ENCODE data around the gene ZFP69. TPM values are rescaled to one million over a fixed set of nuclear protein-coding genes. Genes with fewer than 3 reads are reported as not detected.

ZFP69 gene
- total and polyA plus RNA-seq, 2 donors (not counting 3 experiments of a cell fraction or from before 2014, with no cell fraction given), result 0.98 to 2.4 TPM

GRCh38 chr1:40507973-40508372 is 30.9 kb downstream of the ZFP69 start:
- H3K4me2 ChIP-seq (ENCODE audit: insufficient read depth, low read length), result peak overlapping the region; percentile 80
- FAIRE-seq (no peak), DNase-seq (ENCODE audit: low read depth, low spot score) (no peak)
- peaks cover 9% of the 10 kb centered on the region for H3K4me1 ChIP-seq (ENCODE audit: control insufficient read depth, extremely low read depth, insufficient read depth, low read length)
- H3K79me2 ChIP-seq (ENCODE audit: control insufficient read depth, insufficient read depth, low read length), result peaks cover 3% of the 10 kb centered on the region
- BruUV-seq (replicated peaks), result no TSS peak
- no peaks in the 10 kb centered on the region for H3K27me3 ChIP-seq (ENCODE audit: control insufficient read depth in 2 of 2, insufficient read depth in 2 of 2, low read length in 2 of 2)
- intact Hi-C loops (cut with micrococcal nuclease) (loop anchor here (2.0 kb wide), 2 partner anchors 29 to 57 kb away; partner anchors contain the start of gene ZFP69B), dilution Hi-C loops (cut with MboI; ENCODE audit: extremely low pct_ligation_motif_present, low sequenced_read_pairs) (no loop called here)
- peak overlapping the region; percentile 64 for H3K9ac ChIP-seq (replicated peaks; ENCODE audit: extremely low read depth, insufficient read depth, low read length)
- H4K20me1 ChIP-seq (replicated peaks; ENCODE audit: control insufficient read depth, extremely low read depth, insufficient read depth, low read length), result no peaks in the 10 kb centered on the region
- ChIA-PET POLR2A (interaction anchor here (1.4 kb wide), 1 partner anchor 30 kb away, joined by 4 read pairs; no protein-coding TSS in a partner anchor), CTCF (interaction anchor here (1.0 to 1.7 kb wide), 3 partner anchors 9 to 70 kb away, joined by 5 to 13 read pairs (median 5); partner anchors contain the start of gene ZNF684)
- peak overlapping the region; percentile 61 to 79 (median 78) for H3K4me3 ChIP-seq (replicated peaks in 1 of 3; ENCODE audit: insufficient read depth in 1 of 3, low read depth in 1 of 3, low read length in 3 of 3)
- H3K9me3 ChIP-seq (replicated peaks; ENCODE audit: control insufficient read depth, insufficient read depth, low read length), result no peaks in the 10 kb centered on the region
- H3K9me1 ChIP-seq (replicated peaks; ENCODE audit: control insufficient read depth, extremely low read depth, insufficient read depth, low read length), result no peaks in the 10 kb centered on the region
- peak overlapping the region; percentile 85 for H2AFZ ChIP-seq (ENCODE audit: low read depth, low read length)
- H3K27ac ChIP-seq (ENCODE audit: insufficient read depth, low read depth, low read length), result no peak overlapping the region
- TF ChIP-seq MYC (IDR thresholded peaks at IDR 0.05; ENCODE audit: low read depth, low read length) (no peak), GATA2 (IDR thresholded peaks at IDR 0.05; ENCODE audit: insufficient read depth, insufficient read length, low read depth, low read length) (no peak), JUN (IDR thresholded peaks at IDR 0.05; ENCODE audit: borderline replicate concordance, insufficient read depth, insufficient read length, low read depth) (no peak), EZH2 (IDR thresholded peaks at IDR 0.05; ENCODE audit: borderline replicate concordance, low read depth, low read length, severe bottlenecking) (no peak), POLR2A (IDR thresholded peaks at IDR 0.05; ENCODE audit: low read depth, low read length) (no peak), FOS (IDR thresholded peaks at IDR 0.05; ENCODE audit: borderline replicate concordance, insufficient read depth, low read length) (no peak), POLR2AphosphoS5 (IDR thresholded peaks at IDR 0.05; ENCODE audit: insufficient read depth, low read depth, low read length) (no peak)
- TF ChIP-seq, protein P1, sequence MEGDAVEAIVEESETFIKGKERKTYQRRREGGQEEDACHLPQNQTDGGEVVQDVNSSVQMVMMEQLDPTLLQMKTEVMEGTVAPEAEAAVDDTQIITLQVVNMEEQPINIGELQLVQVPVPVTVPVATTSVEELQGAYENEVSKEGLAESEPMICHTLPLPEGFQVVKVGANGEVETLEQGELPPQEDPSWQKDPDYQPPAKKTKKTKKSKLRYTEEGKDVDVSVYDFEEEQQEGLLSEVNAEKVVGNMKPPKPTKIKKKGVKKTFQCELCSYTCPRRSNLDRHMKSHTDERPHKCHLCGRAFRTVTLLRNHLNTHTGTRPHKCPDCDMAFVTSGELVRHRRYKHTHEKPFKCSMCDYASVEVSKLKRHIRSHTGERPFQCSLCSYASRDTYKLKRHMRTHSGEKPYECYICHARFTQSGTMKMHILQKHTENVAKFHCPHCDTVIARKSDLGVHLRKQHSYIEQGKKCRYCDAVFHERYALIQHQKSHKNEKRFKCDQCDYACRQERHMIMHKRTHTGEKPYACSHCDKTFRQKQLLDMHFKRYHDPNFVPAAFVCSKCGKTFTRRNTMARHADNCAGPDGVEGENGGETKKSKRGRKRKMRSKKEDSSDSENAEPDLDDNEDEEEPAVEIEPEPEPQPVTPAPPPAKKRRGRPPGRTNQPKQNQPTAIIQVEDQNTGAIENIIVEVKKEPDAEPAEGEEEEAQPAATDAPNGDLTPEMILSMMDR (IDR thresholded peaks at IDR 0.05; ENCODE audit: extremely low read depth in 1 of 2, insufficient read depth in 1 of 2, low read depth in 1 of 2, low read length in 2 of 2), result no peak
- TF ChIP-seq, protein P2, sequence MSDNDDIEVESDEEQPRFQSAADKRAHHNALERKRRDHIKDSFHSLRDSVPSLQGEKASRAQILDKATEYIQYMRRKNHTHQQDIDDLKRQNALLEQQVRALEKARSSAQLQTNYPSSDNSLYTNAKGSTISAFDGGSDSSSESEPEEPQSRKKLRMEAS (IDR thresholded peaks at IDR 0.05; ENCODE audit: insufficient read depth, insufficient read length), result no peak
- no peaks in the 10 kb centered on the region for H3K36me3 ChIP-seq (ENCODE audit: control insufficient read depth in 2 of 2, extremely low read depth in 1 of 2, insufficient read depth in 2 of 2, low read length in 2 of 2)
